ENCODE measurements around the gene B3GALT4.
"Not testable (repeated sequence)": the region's sequence is repeated elsewhere in the genome, so short reads cannot be mapped to it uniquely, and the experiment has no call there.

B3GALT4 gene

GRCh38 chr6:33275795-33276580 lies 935 bp upstream of the B3GALT4 start:
- H3K27me3 ChIP-seq (ENCODE audit: control insufficient read depth, insufficient read depth, low read length); H3K9ac ChIP-seq (ENCODE audit: low read length): not testable (repeated sequence)
- Histone ChIP-seq H3K4me1 (ENCODE audit: control insufficient read depth, insufficient read depth, low read length) (peaks cover 29% of the 10 kb centered on the region), H3K4me3 (ENCODE audit: low read length) (peak overlapping the region; percentile 83), H3K36me3 (ENCODE audit: control insufficient read depth, insufficient read depth, low read length) (peaks cover 28% of the 10 kb centered on the region), H3K27ac (ENCODE audit: low read depth, low read length) (peak overlapping the region; percentile 87)

- H3K4me1 ChIP-seq (ENCODE audit: control insufficient read depth, insufficient read depth, low read length) = peaks cover 27% of the 10 kb centered on the region
- H3K36me3 ChIP-seq (ENCODE audit: control insufficient read depth, insufficient read depth, low read length) = peaks cover 28% of the 10 kb centered on the region
- H3K27me3 ChIP-seq (ENCODE audit: control insufficient read depth, insufficient read depth, low read length) = no peaks in the 10 kb centered on the region
- H3K9ac ChIP-seq (ENCODE audit: low read length) = peak overlapping the region; percentile 2
- H3K27ac ChIP-seq (ENCODE audit: low read depth, low read length) = peak overlapping the region; percentile 87
- peak overlapping the region; percentile 83 for H3K4me3 ChIP-seq (ENCODE audit: low read length)
Observed at GRCh38 chr6:33276581-33276863, 401 bp upstream of the B3GALT4 start.

DNA sequence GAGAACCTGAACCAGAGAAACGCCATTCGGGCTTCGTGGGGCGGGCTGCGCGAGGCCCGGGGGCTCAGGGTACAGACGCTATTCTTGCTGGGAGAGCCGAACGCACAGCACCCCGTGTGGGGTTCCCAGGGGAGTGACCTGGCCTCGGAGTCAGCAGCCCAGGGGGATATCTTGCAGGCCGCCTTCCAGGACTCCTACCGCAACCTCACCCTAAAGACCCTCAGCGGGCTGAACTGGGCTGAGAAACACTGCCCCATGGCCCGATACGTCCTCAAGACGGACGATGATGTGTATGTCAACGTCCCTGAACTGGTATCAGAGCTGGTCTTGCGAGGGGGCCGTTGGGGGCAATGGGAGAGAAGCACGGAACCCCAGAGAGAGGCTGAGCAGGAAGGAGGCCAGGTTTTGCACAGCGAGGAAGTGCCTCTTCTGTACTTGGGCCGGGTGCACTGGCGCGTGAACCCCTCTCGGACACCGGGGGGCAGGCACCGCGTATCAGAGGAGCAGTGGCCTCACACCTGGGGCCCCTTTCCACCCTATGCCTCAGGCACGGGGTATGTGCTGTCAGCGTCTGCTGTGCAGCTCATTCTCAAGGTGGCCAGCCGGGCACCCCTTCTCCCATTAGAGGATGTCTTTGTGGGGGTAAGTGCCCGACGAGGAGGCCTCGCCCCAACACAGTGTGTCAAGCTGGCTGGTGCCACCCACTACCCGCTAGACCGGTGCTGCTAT lies 904 bp downstream of the B3GALT4 start:
- Histone ChIP-seq H3K4me1 (ENCODE audit: control insufficient read depth, insufficient read depth, low read length) (peaks cover 20% of the 10 kb centered on the region), H3K27me3 (ENCODE audit: control insufficient read depth, insufficient read depth, low read length) (no peaks in the 10 kb centered on the region), H3K27ac (ENCODE audit: low read depth, low read length) (peak overlapping the region; percentile 87), H3K4me3 (ENCODE audit: low read length) (peak overlapping the region; percentile 83), H3K9ac (ENCODE audit: low read length) (peak overlapping the region; percentile 75), H3K36me3 (ENCODE audit: control insufficient read depth, insufficient read depth, low read length) (peaks cover 30% of the 10 kb centered on the region)

- peaks cover 15% of the 10 kb centered on the region for H3K4me1 ChIP-seq (ENCODE audit: control insufficient read depth, insufficient read depth, low read length)
- H3K4me3 ChIP-seq (ENCODE audit: low read length) = no peak overlapping the region
- H3K27me3 ChIP-seq (ENCODE audit: control insufficient read depth, insufficient read depth, low read length) = no peaks in the 10 kb centered on the region
- H3K36me3 ChIP-seq (ENCODE audit: control insufficient read depth, insufficient read depth, low read length) = peaks cover 30% of the 10 kb centered on the region
- H3K27ac ChIP-seq (ENCODE audit: low read depth, low read length) = no peak overlapping the region
- no peak overlapping the region for H3K9ac ChIP-seq (ENCODE audit: low read length)
Observed at GRCh38 chr6:33278392-33278741, 1.4 kb downstream of the B3GALT4 start.

DNA sequence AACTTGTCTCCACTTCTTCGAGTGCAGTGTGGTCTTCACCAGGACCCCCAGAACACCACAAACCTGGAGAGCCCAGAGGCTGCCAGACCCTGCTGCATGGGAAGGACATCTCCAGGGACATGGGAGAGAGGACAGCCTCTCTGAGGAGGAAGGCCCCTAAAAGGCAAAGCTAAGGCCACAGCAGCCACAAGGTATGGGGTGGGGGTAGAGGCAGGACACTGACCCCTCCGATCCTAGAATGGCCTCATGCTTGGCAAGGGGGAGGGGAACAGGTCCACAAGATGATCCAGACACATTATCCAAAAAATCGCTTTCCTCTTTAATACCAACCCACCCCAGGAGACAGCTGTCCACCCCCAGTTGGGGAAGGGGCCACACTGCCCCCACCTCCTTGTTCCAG lies 1.9 kb downstream of the B3GALT4 start:
- Histone ChIP-seq H3K9ac (ENCODE audit: low read length) (no peak overlapping the region), H3K36me3 (ENCODE audit: control insufficient read depth, insufficient read depth, low read length) (peaks cover 30% of the 10 kb centered on the region), H3K27me3 (ENCODE audit: control insufficient read depth, insufficient read depth, low read length) (no peaks in the 10 kb centered on the region), H3K4me1 (ENCODE audit: control insufficient read depth, insufficient read depth, low read length) (peaks cover 14% of the 10 kb centered on the region), H3K27ac (ENCODE audit: low read depth, low read length) (no peak overlapping the region), H3K4me3 (ENCODE audit: low read length) (no peak overlapping the region)

DNA sequence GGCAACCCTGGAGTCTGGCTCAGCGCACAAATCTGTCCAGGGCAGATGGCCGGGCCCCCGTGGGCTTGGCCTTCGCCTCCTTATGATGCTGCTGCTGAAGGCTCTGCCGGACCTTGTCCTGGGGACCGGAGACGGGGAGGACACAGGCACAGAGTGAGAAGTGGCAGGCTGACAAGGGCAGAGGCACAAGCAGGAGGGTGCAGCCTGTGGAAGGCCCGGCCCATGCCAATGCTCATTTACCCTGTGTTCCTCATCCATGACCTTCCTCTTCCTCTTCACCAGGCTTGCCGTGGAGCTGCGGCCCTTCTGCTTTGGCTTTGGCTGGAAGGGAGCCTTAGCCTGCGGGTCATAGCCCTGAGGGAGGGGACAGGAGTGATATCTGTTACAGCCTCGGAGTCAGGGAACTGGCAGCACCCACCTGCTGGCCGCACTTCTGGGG lies 2.4 kb downstream of the B3GALT4 start:
- Histone ChIP-seq H3K4me1 (ENCODE audit: control insufficient read depth, insufficient read depth, low read length) (peaks cover 10% of the 10 kb centered on the region), H3K27ac (ENCODE audit: low read depth, low read length) (no peak overlapping the region), H3K4me3 (ENCODE audit: low read length) (no peak overlapping the region), H3K36me3 (ENCODE audit: control insufficient read depth, insufficient read depth, low read length) (peaks cover 27% of the 10 kb centered on the region), H3K9ac (ENCODE audit: low read length) (no peak overlapping the region), H3K27me3 (ENCODE audit: control insufficient read depth, insufficient read depth, low read length) (no peaks in the 10 kb centered on the region)

- no peak overlapping the region for H3K9ac ChIP-seq (ENCODE audit: low read length)
- peaks cover 10% of the 10 kb centered on the region for H3K4me1 ChIP-seq (ENCODE audit: control insufficient read depth, insufficient read depth, low read length)
- no peaks in the 10 kb centered on the region for H3K27me3 ChIP-seq (ENCODE audit: control insufficient read depth, insufficient read depth, low read length)
- H3K4me3 ChIP-seq (ENCODE audit: low read length) = no peak overlapping the region
- H3K27ac ChIP-seq (ENCODE audit: low read depth, low read length) = no peak overlapping the region
- peaks cover 23% of the 10 kb centered on the region for H3K36me3 ChIP-seq (ENCODE audit: control insufficient read depth, insufficient read depth, low read length)
Observed at GRCh38 chr6:33279971-33280511, 3.1 kb downstream of the B3GALT4 start.

GRCh38 chr6:33280539-33280938 lies 3.6 kb downstream of the B3GALT4 start:
- Histone ChIP-seq H3K9ac (ENCODE audit: low read length) (no peak overlapping the region), H3K4me1 (ENCODE audit: control insufficient read depth, insufficient read depth, low read length) (peaks cover 10% of the 10 kb centered on the region)

GRCh38 chr6:33285214-33285613 lies 8.3 kb downstream of the B3GALT4 start:
- H3K9ac ChIP-seq (ENCODE audit: low read length); H3K4me3 ChIP-seq (ENCODE audit: low read length); H3K36me3 ChIP-seq (ENCODE audit: control insufficient read depth, insufficient read depth, low read length); H3K27me3 ChIP-seq (ENCODE audit: control insufficient read depth, insufficient read depth, low read length); H3K27ac ChIP-seq (ENCODE audit: low read depth, low read length): not testable (repeated sequence)
- peaks cover 16% of the 10 kb centered on the region for H3K4me1 ChIP-seq (ENCODE audit: control insufficient read depth, insufficient read depth, low read length)

More at GRCh38 chr6:33280539-33280938, 3.6 kb downstream of the B3GALT4 start:
- Histone ChIP-seq H3K4me3 (ENCODE audit: low read length) (no peak overlapping the region), H3K36me3 (ENCODE audit: control insufficient read depth, insufficient read depth, low read length) (peaks cover 22% of the 10 kb centered on the region), H3K27me3 (ENCODE audit: control insufficient read depth, insufficient read depth, low read length) (no peaks in the 10 kb centered on the region), H3K27ac (ENCODE audit: low read depth, low read length) (no peak overlapping the region)

- peaks cover 11% of the 10 kb centered on the region for H3K36me3 ChIP-seq (ENCODE audit: control insufficient read depth, insufficient read depth, low read length)
- H3K9ac ChIP-seq (ENCODE audit: low read length) = no peak overlapping the region
- no peaks in the 10 kb centered on the region for H3K27me3 ChIP-seq (ENCODE audit: control insufficient read depth, insufficient read depth, low read length)
- H3K4me3 ChIP-seq (ENCODE audit: low read length) = no peak overlapping the region
- no peak overlapping the region for H3K27ac ChIP-seq (ENCODE audit: low read depth, low read length)
- H3K4me1 ChIP-seq (ENCODE audit: control insufficient read depth, insufficient read depth, low read length) = peaks cover 18% of the 10 kb centered on the region
Observed at GRCh38 chr6:33286946-33287914, 10.3 kb downstream of the B3GALT4 start.

DNA sequence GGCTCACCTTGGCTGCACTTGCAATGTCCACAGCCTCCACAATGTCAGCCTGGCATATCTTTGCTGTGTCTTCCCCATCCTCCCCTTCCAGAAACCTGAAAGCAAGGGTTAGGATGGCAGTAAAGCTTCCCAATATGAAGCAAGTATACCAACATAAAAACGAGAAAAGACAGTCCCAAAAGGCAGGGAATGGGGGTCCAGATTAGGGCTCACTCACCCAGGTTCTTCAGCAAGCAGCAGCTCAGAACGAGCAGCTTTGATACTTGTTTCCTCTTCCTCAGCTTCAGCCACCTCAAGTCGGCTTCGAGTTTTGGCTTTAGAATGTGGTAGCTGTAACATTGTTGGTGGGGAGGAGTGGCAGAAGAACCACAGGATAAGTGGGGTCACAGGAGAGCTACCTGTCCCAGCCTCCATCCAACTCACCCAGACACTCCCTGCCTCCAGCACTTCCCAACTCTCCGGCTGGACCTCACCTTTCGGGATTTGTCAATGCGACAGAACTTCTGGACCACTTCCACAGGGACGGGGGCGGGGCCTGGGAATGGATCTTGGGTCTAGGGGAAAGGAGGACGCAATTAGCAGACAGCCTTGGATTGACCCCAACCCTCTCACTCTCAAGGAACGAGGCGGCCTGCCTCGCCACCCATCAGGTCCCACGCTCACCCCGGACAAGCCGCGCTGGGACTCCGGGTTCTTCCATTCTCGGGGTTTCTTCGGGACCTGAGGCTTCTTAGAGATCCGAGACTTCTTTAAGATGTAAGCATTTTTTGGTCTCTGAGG lies 11.4 kb downstream of the B3GALT4 start:
- Histone ChIP-seq H3K9ac (ENCODE audit: low read length) (peak overlapping the region; percentile 13), H3K4me3 (ENCODE audit: low read length) (peak overlapping the region; percentile 66), H3K27me3 (ENCODE audit: control insufficient read depth, insufficient read depth, low read length) (no peaks in the 10 kb centered on the region), H3K36me3 (ENCODE audit: control insufficient read depth, insufficient read depth, low read length) (peaks cover 11% of the 10 kb centered on the region), H3K27ac (ENCODE audit: low read depth, low read length) (peak overlapping the region; percentile 65), H3K4me1 (ENCODE audit: control insufficient read depth, insufficient read depth, low read length) (peaks cover 18% of the 10 kb centered on the region)

All from rectal smooth muscle tissue (tissue), 1 donor.